Fibroblast of lung (primary cell): Measurements from ENCODE around the gene KCNT2. TPM values are rescaled to one million over a fixed set of nuclear protein-coding genes. Genes with fewer than 3 reads are reported as not detected.

Source experiments
- DNase-seq, 2 donors: peaks; one replicate each; pipeline versions ENCODE4 v3.0.0 to v3.0.0-alpha.2; 2010; ENCODE audit warnings: low read depth in 2 of 2
- H2AFZ ChIP-seq: 2 replicates; pipeline ENCODE4 v1.5.1; 2012; ENCODE audit warnings: low read length, control low read depth, inconsistent platforms
- H3K27ac ChIP-seq: 2 replicates; pipeline ENCODE4 v1.5.1; 2011; ENCODE audit warnings: low read length, control low read depth; ENCODE audit not compliant: insufficient read depth
- H3K27me3 ChIP-seq: 2 replicates; pipeline ENCODE4 v1.5.1; 2011; ENCODE audit warnings: mild to moderate bottlenecking, low read length; ENCODE audit not compliant: control insufficient read depth, insufficient read depth
- H3K36me3 ChIP-seq: 2 replicates; pipeline ENCODE4 v1.5.1; 2011; ENCODE audit warnings: low read length; ENCODE audit not compliant: control insufficient read depth, insufficient read depth
- H3K4me1 ChIP-seq: 2 replicates; pipeline ENCODE4 v1.5.1; 2011; ENCODE audit warnings: low read length; ENCODE audit not compliant: control insufficient read depth, insufficient read depth; ENCODE audit errors: extremely low read depth
- H3K4me2 ChIP-seq: 2 replicates; pipeline ENCODE4 v1.5.1; 2011; ENCODE audit warnings: low read length, control low read depth; ENCODE audit not compliant: insufficient read depth; ENCODE audit errors: extremely low read depth
- H3K4me3 ChIP-seq, 4 experiments: fragments of 200-600 bp in 1 of 4; sonication (generic) in 1 of 4; replicated peaks in 1 of 4; 2 replicates each; pipeline ENCODE4 v1.5.1; 2011 to 2016; ENCODE audit warnings: low read length in 4 of 4, low read depth in 3 of 4, mild to moderate bottlenecking in 3 of 4, control low read depth in 2 of 4, inconsistent platforms in 1 of 4, mixed read lengths in 1 of 4; ENCODE audit not compliant: insufficient read depth in 1 of 4; ENCODE audit errors: control extremely low read depth in 1 of 4
- H3K79me2 ChIP-seq: 2 replicates; pipeline ENCODE4 v1.5.1; 2012; ENCODE audit warnings: mild to moderate bottlenecking, low read length, inconsistent platforms; ENCODE audit not compliant: control insufficient read depth, insufficient read depth
- H3K9ac ChIP-seq: 2 replicates; pipeline ENCODE4 v1.5.1; 2011; ENCODE audit warnings: mild to moderate bottlenecking, low read length, control low read depth; ENCODE audit not compliant: insufficient read depth
- H3K9me3 ChIP-seq: 2 replicates; pipeline ENCODE4 v1.5.1; 2012; ENCODE audit warnings: low read depth, low read length; ENCODE audit not compliant: control insufficient read depth, insufficient read depth
- H4K20me1 ChIP-seq: 2 replicates; pipeline ENCODE4 v1.5.1; 2011; ENCODE audit warnings: low read length; ENCODE audit not compliant: control insufficient read depth, insufficient read depth; ENCODE audit errors: extremely low read depth
- CTCF ChIP-seq, 2 donors: IDR thresholded peaks in 1 of 2; conservative IDR thresholded peaks in 1 of 2; 1 replicate in 1 of 2; 2 replicates in 1 of 2; pipeline ENCODE4 v1.5.1; 2011 to 2012; ENCODE audit warnings: low read length in 2 of 2, control low read depth in 1 of 2, inconsistent platforms in 1 of 2, low read depth in 1 of 2, mild to moderate bottlenecking in 1 of 2
- EZH2 ChIP-seq: IDR thresholded peaks from 2 replicates; pipeline ENCODE4 v1.5.1; 2012; ENCODE audit warnings: low read length, control low read depth, mild to moderate bottlenecking; ENCODE audit errors: missing control alignments
- polyA plus RNA-seq, 2 donors: library from polyadenylated mRNA; depleted of rRNA in 1 of 2; stranded (reverse) in 1 of 2; unstranded in 1 of 2; fragments of >200 nt; gene quantifications; 2 replicates each; pipeline ENCODE4 v1.2.1, GENCODE V29; 2011 to 2012; ENCODE audit warnings: missing spikeins in 1 of 2
- total RNA-seq: library from RNA; depleted of rRNA; stranded (reverse); fragments of >200 nt; gene quantifications from 2 replicates; pipeline ENCODE4 v1.2.1, GENCODE V29; 2014

KCNT2 gene
- total and polyA plus RNA-seq, 2 donors (not counting 1 experiment from before 2014, with no cell fraction given) = 0.96 to 8.1 TPM

- Histone ChIP-seq H2AFZ (no peak overlapping the region), H4K20me1 (no peaks in the 10 kb centered on the region), H3K27me3 (no peaks in the 10 kb centered on the region), H3K9me3 (no peaks in the 10 kb centered on the region), H3K27ac (no peak overlapping the region), H3K4me3 (no peak overlapping the region), H3K4me1 (no peaks in the 10 kb centered on the region), H3K9ac (no peak overlapping the region), H3K4me2 (no peak overlapping the region), H3K79me2 (no peaks in the 10 kb centered on the region), H3K36me3 (no peaks in the 10 kb centered on the region)
- DNase-seq = no peak
- TF ChIP-seq CTCF (conservative IDR thresholded peaks at IDR 0.05 in 1 of 2, IDR thresholded peaks at IDR 0.05 in 1 of 2; ENCODE audit: low read depth in 1 of 2, low read length in 2 of 2) (no peak), EZH2 (no peak)
Observed at GRCh38 chr1:196259316-196259715, 348.9 kb downstream of the KCNT2 start.

GRCh38 chr1:196255762-196256161 lies 352.5 kb downstream of the KCNT2 start:
- no peak for DNase-seq
- no peak overlapping the region for H3K9ac ChIP-seq
- H3K36me3 ChIP-seq = no peaks in the 10 kb centered on the region
- H3K27ac ChIP-seq = no peak overlapping the region
- no peak for TF ChIP-seq EZH2
- no peak overlapping the region for H3K4me3 ChIP-seq
- no peaks in the 10 kb centered on the region for H3K9me3 ChIP-seq
- no peaks in the 10 kb centered on the region for H4K20me1 ChIP-seq
- no peak overlapping the region for H2AFZ ChIP-seq
- no peak overlapping the region for H3K4me2 ChIP-seq
- H3K27me3 ChIP-seq = no peaks in the 10 kb centered on the region
- H3K4me1 ChIP-seq = no peaks in the 10 kb centered on the region
- no peaks in the 10 kb centered on the region for H3K79me2 ChIP-seq

GRCh38 chr1:196229546-196229945 lies 378.7 kb downstream of the KCNT2 start:
- Histone ChIP-seq H3K9me3 (no peaks in the 10 kb centered on the region), H2AFZ (no peak overlapping the region), H3K4me2 (no peak overlapping the region), H3K27ac (no peak overlapping the region), H4K20me1 (no peaks in the 10 kb centered on the region), H3K9ac (no peak overlapping the region), H3K27me3 (no peaks in the 10 kb centered on the region), H3K36me3 (no peaks in the 10 kb centered on the region), H3K79me2 (no peaks in the 10 kb centered on the region), H3K4me1 (no peaks in the 10 kb centered on the region), H3K4me3 (no peak overlapping the region)
- DNase-seq = no peak
- no peak for TF ChIP-seq CTCF (conservative IDR thresholded peaks at IDR 0.05 in 1 of 2, IDR thresholded peaks at IDR 0.05 in 1 of 2; ENCODE audit: low read depth in 1 of 2, low read length in 2 of 2)
- TF ChIP-seq EZH2 = no peak
